SK-N-SH (cell line): Measurements from ENCODE around the gene VWF. TPM values are rescaled to one million over a fixed set of nuclear protein-coding genes. Genes with fewer than 3 reads are reported as not detected.

ENCODE experiments used
- CTCF ChIA-PET: fragments of 300-600, 350-600 bp; formaldehyde crosslinking; extraction: SDS; loops from one replicate; lab custom pipeline; 2021; lab: Yijun Ruan, JAX
- POLR2A ChIA-PET: fragments of 350-600 bp; sonication (Branson Sonifier 250); formaldehyde crosslinking; extraction: SDS; loops from one replicate; lab custom pipeline; 2020; ENCODE audit warnings: antibody characterized with exemption, inconsistent platforms; lab: Yijun Ruan, JAX
- DNase-seq: peaks from one replicate; pipeline ENCODE4 v3.0.0; 2012
- H2AFZ ChIP-seq: fragments of 200-600 bp; sonication (generic); 2 replicates; pipeline ENCODE4 v1.8.1; 2016; ENCODE audit warnings: antibody characterized with exemption, mild to moderate bottlenecking, low read depth
- H3F3A ChIP-seq: fragments of 200-600 bp; sonication (generic); replicated peaks from 2 replicates; pipeline ENCODE3; 2016; ENCODE audit warnings: antibody characterized with exemption, mild to moderate bottlenecking; ENCODE audit not compliant: insufficient read depth
- H3K27ac ChIP-seq, 2 experiments: fragments of 200-500 bp in 1 of 2; fragments of 200-600 bp in 1 of 2; sonication (Bioruptor generic) in 1 of 2; sonication (generic), shearing (Covaris generic) in 1 of 2; 2 replicates each; pipeline versions ENCODE4 v1.5.1 to v1.6.1; 2014 to 2016; ENCODE audit warnings: low read depth in 2 of 2, inconsistent platforms in 1 of 2, low read length in 1 of 2, mild to moderate bottlenecking in 1 of 2, mixed read lengths in 1 of 2
- H3K27me3 ChIP-seq: fragments of 200-600 bp; sonication (generic), shearing (Covaris generic); 2 replicates; pipeline ENCODE4 v1.6.1; 2016; ENCODE audit warnings: mixed run types; ENCODE audit not compliant: insufficient read depth
- H3K36me3 ChIP-seq, 2 experiments: fragments of 200-500 bp in 1 of 2; fragments of 200-600 bp in 1 of 2; sonication (Bioruptor generic) in 1 of 2; sonication (generic) in 1 of 2; replicated peaks in 1 of 2; 2 replicates each; pipeline versions ENCODE3 to v1.5.1; 2014 to 2016; ENCODE audit warnings: low read length in 1 of 2, mild to moderate bottlenecking in 1 of 2; ENCODE audit not compliant: insufficient read depth in 2 of 2, control insufficient read depth in 1 of 2
- H3K4me1 ChIP-seq, 2 experiments: fragments of 200-500 bp in 1 of 2; fragments of 200-600 bp in 1 of 2; sonication (Bioruptor generic) in 1 of 2; sonication (generic), shearing (Covaris generic) in 1 of 2; 2 replicates each; pipeline versions ENCODE4 v1.5.1 to v1.6.1; 2014 to 2016; ENCODE audit warnings: low read depth in 1 of 2, low read length in 1 of 2, mixed run types in 1 of 2; ENCODE audit not compliant: insufficient read depth in 2 of 2, control insufficient read depth in 1 of 2
- H3K4me2 ChIP-seq: fragments of 200-600 bp; sonication (generic), shearing (Covaris generic); 2 replicates; pipeline ENCODE4 v1.6.1; 2017; ENCODE audit warnings: mixed run types
- H3K4me3 ChIP-seq, 2 experiments: fragments of 200-500 bp in 1 of 2; fragments of 200-600 bp in 1 of 2; sonication (Bioruptor generic) in 1 of 2; sonication (generic), shearing (Covaris generic) in 1 of 2; 2 replicates each; pipeline versions ENCODE4 v1.5.1 to v1.8.1; 2014 to 2016; ENCODE audit warnings: low read depth in 2 of 2, inconsistent platforms in 1 of 2, low read length in 1 of 2, mild to moderate bottlenecking in 1 of 2, mixed read lengths in 1 of 2, moderate library complexity in 1 of 2
- H3K79me2 ChIP-seq: fragments of 200-600 bp; sonication (generic); 2 replicates; pipeline ENCODE4 v1.8.1; 2017; ENCODE audit warnings: mild to moderate bottlenecking; ENCODE audit not compliant: insufficient read depth
- H3K9ac ChIP-seq: fragments of 200-600 bp; sonication (generic); 2 replicates; pipeline ENCODE4 v1.6.1; 2017; ENCODE audit warnings: mixed run types
- H3K9me2 ChIP-seq: fragments of 200-600 bp; sonication (generic); 2 replicates; pipeline ENCODE4 v1.6.1; 2017; ENCODE audit warnings: mixed run types
- H3K9me3 ChIP-seq: fragments of 200-600 bp; sonication (generic); 2 replicates; pipeline ENCODE4 v1.6.1; 2017; ENCODE audit warnings: mixed run types, mild to moderate bottlenecking, moderate library complexity
- H4K20me1 ChIP-seq: fragments of 200-600 bp; sonication (generic); 2 replicates; pipeline ENCODE4 v1.6.1; 2017; ENCODE audit warnings: mild to moderate bottlenecking, mixed run types; ENCODE audit not compliant: insufficient read depth
- CHD2 ChIP-seq: fragments of 150-350 bp; IDR thresholded peaks from 2 replicates; pipeline ENCODE4 v1.6.1; 2018; ENCODE audit warnings: low read length; ENCODE audit not compliant: partially characterized antibody
- EP300 ChIP-seq, 2 experiments: IDR thresholded peaks; 2 replicates each; pipeline versions ENCODE4 v1.4.0 to v1.6.1; 2012; ENCODE audit warnings: borderline replicate concordance in 1 of 2, low read depth in 1 of 2, low read length in 1 of 2
- EZH2phosphoT487 ChIP-seq: fragments of 200-600 bp; sonication (generic); IDR thresholded peaks from 2 replicates; pipeline ENCODE4 v1.6.1; 2017; ENCODE audit warnings: low read depth, mixed run types, mild to moderate bottlenecking, antibody characterized with exemption, moderate library complexity, borderline replicate concordance
- FOSL2 ChIP-seq: IDR thresholded peaks from 2 replicates; pipeline ENCODE4 v1.4.0; 2012; ENCODE audit warnings: low read depth, mild to moderate bottlenecking, moderate library complexity, borderline replicate concordance
- FOXM1 ChIP-seq: IDR thresholded peaks from 2 replicates; pipeline ENCODE4 v1.4.0; 2012; ENCODE audit warnings: low read depth, mild to moderate bottlenecking
- GABPA ChIP-seq: IDR thresholded peaks from 2 replicates; pipeline ENCODE4 v1.4.0; 2012; ENCODE audit warnings: low read depth, mild to moderate bottlenecking
- GATA2 ChIP-seq: sonication (generic); formaldehyde crosslinking; IDR thresholded peaks from 2 replicates; pipeline ENCODE4 v1.5.0; 2020; ENCODE audit warnings: mild to moderate bottlenecking, missing genetic modification reagents
- JUND ChIP-seq: IDR thresholded peaks from 2 replicates; pipeline ENCODE4 v1.4.0; 2012
- NRF1 ChIP-seq: IDR thresholded peaks from 2 replicates; pipeline ENCODE4 v1.6.1; 2012; ENCODE audit warnings: low read depth, mild to moderate bottlenecking, low read length
- RCOR1 ChIP-seq: fragments of 150-350 bp; IDR thresholded peaks from 2 replicates; pipeline ENCODE4 v1.6.1; 2017; ENCODE audit warnings: antibody characterized with exemption, low read length
- SIN3A ChIP-seq: IDR thresholded peaks from 2 replicates; pipeline ENCODE4 v1.6.1; 2012; ENCODE audit warnings: low read depth, mild to moderate bottlenecking, low read length, moderate library complexity, borderline replicate concordance
- TCF12 ChIP-seq: IDR thresholded peaks from 2 replicates; pipeline ENCODE4 v1.4.0; 2012
- YY1 ChIP-seq: IDR thresholded peaks from 2 replicates; pipeline ENCODE4 v1.4.0; 2012; ENCODE audit warnings: low read depth, mild to moderate bottlenecking
- WGBS: methylation state at CpG from one replicate; pipeline ENCODE4 v1.1.6; 2017; ENCODE audit warnings: low lambda C conversion rate; 5-methylcytosine and 5-hydroxymethylcytosine counted together
- polyA plus RNA-seq, 3 experiments: library from polyadenylated mRNA; depleted of rRNA; stranded (reverse); fragments of >200 nt; gene quantifications; 2 replicates each; pipeline ENCODE4 v1.2.3, GENCODE V29; 2012
- TF ChIP-seq, protein P1 (sequence below): IDR thresholded peaks from 2 replicates; pipeline ENCODE4; 2012
- TF ChIP-seq, protein P2 (sequence below): IDR thresholded peaks from 2 replicates; pipeline ENCODE4 v1.4.0; 2012; ENCODE audit warnings: low read depth
- TF ChIP-seq, protein P3 (sequence below): IDR thresholded peaks from 2 replicates; pipeline ENCODE4 v1.6.1; 2012; ENCODE audit warnings: mild to moderate bottlenecking, low read depth, low read length, moderate library complexity
- TF ChIP-seq, protein P4 (sequence below): IDR thresholded peaks from 2 replicates; pipeline ENCODE4 v1.4.0; 2012; ENCODE audit warnings: low read depth, borderline replicate concordance

Gene VWF
- polyA plus RNA-seq, 1 of the 3 experiments (the other 2 are of a cell fraction) = 0.12 TPM

DNA sequence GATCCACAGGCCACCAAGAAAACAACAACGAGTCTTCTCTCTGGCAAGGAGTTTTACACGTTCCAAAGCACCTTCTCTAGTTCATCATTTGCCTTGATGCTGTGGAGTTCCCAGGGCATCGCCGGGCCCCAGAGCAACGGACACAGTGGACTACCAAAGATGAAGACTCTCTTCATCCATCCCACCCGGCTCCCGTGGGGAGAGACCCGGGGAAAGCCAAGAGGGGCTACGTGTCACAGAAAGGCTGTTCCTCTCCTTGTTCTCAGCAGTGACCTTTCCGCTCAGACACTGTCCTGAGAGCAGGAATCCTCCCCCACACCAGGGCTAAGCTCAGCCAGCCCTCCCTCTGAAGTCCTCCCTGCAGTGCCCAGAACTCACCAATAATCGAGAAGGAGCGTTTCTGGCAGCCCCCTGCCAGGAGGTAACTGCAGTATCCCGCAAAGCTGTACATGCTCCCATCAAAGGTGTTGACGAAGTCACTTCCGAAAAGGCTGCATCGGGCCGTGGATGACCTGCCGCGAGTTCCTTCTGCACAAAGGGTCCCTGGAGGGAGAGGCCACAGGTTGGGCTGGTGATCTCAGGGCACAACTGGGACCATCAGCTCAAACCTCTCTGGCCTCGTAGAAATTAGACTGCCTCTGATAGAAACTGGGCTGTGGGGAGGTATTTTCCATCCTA lies 3.5 kb downstream of the VWF start (continued):
- no peak for TF ChIP-seq GATA2
- no peak for TF ChIP-seq TCF12

DNA sequence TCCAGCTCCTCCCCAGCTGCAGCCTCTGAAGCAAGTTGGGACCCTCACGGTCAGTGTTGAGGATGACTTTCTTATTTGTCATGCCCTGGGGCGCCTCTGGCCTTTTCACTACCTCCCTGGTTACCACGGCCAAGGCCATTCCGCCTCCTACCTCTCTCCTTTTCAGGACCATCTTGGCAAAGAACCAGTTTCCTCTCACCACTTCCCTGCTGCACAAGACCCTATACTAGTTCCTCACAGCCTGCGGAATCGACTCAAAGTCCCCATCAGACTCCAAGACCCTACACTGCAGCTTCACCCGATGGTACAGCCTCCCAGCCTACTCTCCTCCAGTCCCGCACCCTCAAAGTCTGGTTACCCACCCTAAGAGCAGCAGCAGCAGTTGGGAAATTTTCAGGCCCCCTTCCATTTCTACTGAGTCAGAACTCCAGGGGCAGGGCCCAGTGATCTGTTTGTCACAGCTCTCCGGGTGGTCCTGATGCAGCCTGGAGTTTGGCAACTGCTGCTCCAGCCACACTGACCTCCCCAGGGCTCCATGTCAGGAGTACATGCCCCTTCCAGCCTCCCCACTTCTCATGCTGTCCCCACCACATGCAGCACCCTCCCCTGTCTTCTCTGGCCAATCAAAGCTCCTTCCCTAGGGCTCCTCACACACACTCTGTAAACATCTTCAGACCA lies 5.4 kb downstream of the VWF start:
- POLR2A ChIA-PET = no interaction called here
- H3K9ac ChIP-seq = no peak overlapping the region
- no peak overlapping the region for H3K4me3 ChIP-seq
- H3K9me2 ChIP-seq = no peaks in the 10 kb centered on the region
- H3K4me2 ChIP-seq = no peak overlapping the region
- H3K4me1 ChIP-seq = peaks cover 0 to 16% of the 10 kb centered on the region in 2 experiments; a peak in 2 of 4 replicates
- CTCF ChIA-PET = interaction anchor here (0.9 to 1.6 kb wide), 2 partner anchors 17 to 30 kb away, joined by 3 read pairs; no protein-coding TSS in a partner anchor
- H3K27me3 ChIP-seq = no peaks in the 10 kb centered on the region
- H2AFZ ChIP-seq = no peak overlapping the region
- H4K20me1 ChIP-seq = no peaks in the 10 kb centered on the region
- no peaks in the 10 kb centered on the region for H3K36me3 ChIP-seq
- H3K27ac ChIP-seq = peak overlapping the region in 1 of 2 experiments; percentile 1; a peak in 1 of 4 replicates
- no peak for DNase-seq
- TF ChIP-seq EZH2phosphoT487 = no peak
- no peak for TF ChIP-seq SIN3A
- no peak for TF ChIP-seq CHD2
- 87% methylated on average over 9 of the region's 9 CpGs for WGBS
- no peaks in the 10 kb centered on the region for H3K9me3 ChIP-seq
- H3F3A ChIP-seq = no peaks in the 10 kb centered on the region
- no peaks in the 10 kb centered on the region for H3K79me2 ChIP-seq

- peak overlapping the region in 1 of 2 experiments; percentile 12; a peak in 1 of 4 replicates for H3K27ac ChIP-seq
- H3K9me3 ChIP-seq = no peaks in the 10 kb centered on the region
- no peaks in the 10 kb centered on the region for H3K9me2 ChIP-seq
- TF ChIP-seq YY1 = no peak
- no peak for TF ChIP-seq RCOR1
- no peak for TF ChIP-seq GABPA
- TF ChIP-seq, protein P1, sequence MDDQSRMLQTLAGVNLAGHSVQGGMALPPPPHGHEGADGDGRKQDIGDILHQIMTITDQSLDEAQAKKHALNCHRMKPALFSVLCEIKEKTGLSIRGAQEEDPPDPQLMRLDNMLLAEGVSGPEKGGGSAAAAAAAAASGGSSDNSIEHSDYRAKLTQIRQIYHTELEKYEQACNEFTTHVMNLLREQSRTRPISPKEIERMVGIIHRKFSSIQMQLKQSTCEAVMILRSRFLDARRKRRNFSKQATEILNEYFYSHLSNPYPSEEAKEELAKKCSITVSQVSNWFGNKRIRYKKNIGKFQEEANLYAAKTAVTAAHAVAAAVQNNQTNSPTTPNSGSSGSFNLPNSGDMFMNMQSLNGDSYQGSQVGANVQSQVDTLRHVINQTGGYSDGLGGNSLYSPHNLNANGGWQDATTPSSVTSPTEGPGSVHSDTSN = no peak
- TF ChIP-seq, protein P2, sequence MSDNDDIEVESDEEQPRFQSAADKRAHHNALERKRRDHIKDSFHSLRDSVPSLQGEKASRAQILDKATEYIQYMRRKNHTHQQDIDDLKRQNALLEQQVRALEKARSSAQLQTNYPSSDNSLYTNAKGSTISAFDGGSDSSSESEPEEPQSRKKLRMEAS = no peak
- TF ChIP-seq NRF1 = no peak
- no peak for TF ChIP-seq EZH2phosphoT487
- TF ChIP-seq EP300 (IDR thresholded peaks at IDR 0.05; ENCODE audit: borderline replicate concordance in 1 of 2, low read depth in 1 of 2, low read length in 1 of 2) = no peak
- no peak for TF ChIP-seq FOSL2
- no peak for TF ChIP-seq JUND
- no peak for TF ChIP-seq TCF12
- TF ChIP-seq, protein P3, sequence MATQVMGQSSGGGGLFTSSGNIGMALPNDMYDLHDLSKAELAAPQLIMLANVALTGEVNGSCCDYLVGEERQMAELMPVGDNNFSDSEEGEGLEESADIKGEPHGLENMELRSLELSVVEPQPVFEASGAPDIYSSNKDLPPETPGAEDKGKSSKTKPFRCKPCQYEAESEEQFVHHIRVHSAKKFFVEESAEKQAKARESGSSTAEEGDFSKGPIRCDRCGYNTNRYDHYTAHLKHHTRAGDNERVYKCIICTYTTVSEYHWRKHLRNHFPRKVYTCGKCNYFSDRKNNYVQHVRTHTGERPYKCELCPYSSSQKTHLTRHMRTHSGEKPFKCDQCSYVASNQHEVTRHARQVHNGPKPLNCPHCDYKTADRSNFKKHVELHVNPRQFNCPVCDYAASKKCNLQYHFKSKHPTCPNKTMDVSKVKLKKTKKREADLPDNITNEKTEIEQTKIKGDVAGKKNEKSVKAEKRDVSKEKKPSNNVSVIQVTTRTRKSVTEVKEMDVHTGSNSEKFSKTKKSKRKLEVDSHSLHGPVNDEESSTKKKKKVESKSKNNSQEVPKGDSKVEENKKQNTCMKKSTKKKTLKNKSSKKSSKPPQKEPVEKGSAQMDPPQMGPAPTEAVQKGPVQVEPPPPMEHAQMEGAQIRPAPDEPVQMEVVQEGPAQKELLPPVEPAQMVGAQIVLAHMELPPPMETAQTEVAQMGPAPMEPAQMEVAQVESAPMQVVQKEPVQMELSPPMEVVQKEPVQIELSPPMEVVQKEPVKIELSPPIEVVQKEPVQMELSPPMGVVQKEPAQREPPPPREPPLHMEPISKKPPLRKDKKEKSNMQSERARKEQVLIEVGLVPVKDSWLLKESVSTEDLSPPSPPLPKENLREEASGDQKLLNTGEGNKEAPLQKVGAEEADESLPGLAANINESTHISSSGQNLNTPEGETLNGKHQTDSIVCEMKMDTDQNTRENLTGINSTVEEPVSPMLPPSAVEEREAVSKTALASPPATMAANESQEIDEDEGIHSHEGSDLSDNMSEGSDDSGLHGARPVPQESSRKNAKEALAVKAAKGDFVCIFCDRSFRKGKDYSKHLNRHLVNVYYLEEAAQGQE = no peak
- TF ChIP-seq, protein P4, sequence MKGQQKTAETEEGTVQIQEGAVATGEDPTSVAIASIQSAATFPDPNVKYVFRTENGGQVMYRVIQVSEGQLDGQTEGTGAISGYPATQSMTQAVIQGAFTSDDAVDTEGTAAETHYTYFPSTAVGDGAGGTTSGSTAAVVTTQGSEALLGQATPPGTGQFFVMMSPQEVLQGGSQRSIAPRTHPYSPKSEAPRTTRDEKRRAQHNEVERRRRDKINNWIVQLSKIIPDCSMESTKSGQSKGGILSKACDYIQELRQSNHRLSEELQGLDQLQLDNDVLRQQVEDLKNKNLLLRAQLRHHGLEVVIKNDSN = no peak
- TF ChIP-seq FOXM1 = no peak
- H3K27me3 ChIP-seq = no peaks in the 10 kb centered on the region
- WGBS = 75% methylated on average over 11 of the region's 14 CpGs
- ChIA-PET POLR2A (no interaction called here), CTCF (no interaction called here)
- H3K4me2 ChIP-seq = no peak overlapping the region
- no peak overlapping the region for H3K9ac ChIP-seq
- no peaks in the 10 kb centered on the region for H3F3A ChIP-seq
- no peaks in the 10 kb centered on the region for H3K79me2 ChIP-seq
- no peaks in the 10 kb centered on the region for H4K20me1 ChIP-seq
- no peaks in the 10 kb centered on the region for H3K36me3 ChIP-seq
- DNase-seq = no peak
- H3K4me3 ChIP-seq = no peak overlapping the region
- no peak overlapping the region for H2AFZ ChIP-seq
- peaks cover 0 to 26% of the 10 kb centered on the region in 2 experiments; a peak in 2 of 4 replicates for H3K4me1 ChIP-seq
Observed at GRCh38 chr12:6116471-6117021, 7.9 kb downstream of the VWF start.
